Neutrophil (primary cell): ENCODE data around the gene RALGDS.

Experiments
- H3K27ac ChIP-seq: fragments of 200-600 bp; sonication (generic); 2 replicates; pipeline ENCODE4 v1.5.1; 2016; ENCODE audit warnings: mild to moderate bottlenecking, moderate library complexity
- H3K27me3 ChIP-seq: fragments of 200-600 bp; sonication (generic); 2 replicates; pipeline ENCODE4 v1.6.0; 2016; ENCODE audit warnings: mild to moderate bottlenecking
- H3K36me3 ChIP-seq: fragments of 200-600 bp; sonication (generic); 2 replicates; pipeline ENCODE4 v1.5.1; 2017
- H3K4me1 ChIP-seq, 2 experiments: fragments of 200-600 bp in 1 of 2; sonication (generic) in 1 of 2; 1 replicate in 1 of 2; 2 replicates in 1 of 2; pipeline versions ENCODE4 v1.5.1 to v1.6.1; 2013 to 2016; ENCODE audit warnings: low read depth in 1 of 2, low read length in 1 of 2, mild to moderate bottlenecking in 1 of 2, moderate library complexity in 1 of 2; ENCODE audit not compliant: control insufficient read depth in 1 of 2, insufficient read depth in 1 of 2
- H3K4me3 ChIP-seq, 2 experiments: fragments of 200-600 bp in 1 of 2; sonication (generic) in 1 of 2; 1 replicate in 1 of 2; 2 replicates in 1 of 2; pipeline ENCODE4 v1.5.1; 2013 to 2016; ENCODE audit warnings: low read depth in 1 of 2, low read length in 1 of 2, mild to moderate bottlenecking in 1 of 2, moderate library complexity in 1 of 2
- H3K9me3 ChIP-seq: fragments of 200-600 bp; sonication (generic); 2 replicates; pipeline ENCODE4 v1.5.1; 2016
- CTCF ChIP-seq: fragments of 200-600 bp; sonication (generic); IDR thresholded peaks from 2 replicates; pipeline ENCODE4 v1.5.1; 2016; ENCODE audit warnings: antibody characterized with exemption

RALGDS gene

GRCh38 chr9:133144904-133145851, 24.1 kb upstream of the RALGDS start:
- Histone ChIP-seq H3K36me3 (no peaks in the 10 kb centered on the region), H3K4me3 (no peak overlapping the region), H3K27ac (no peak overlapping the region), H3K9me3 (no peaks in the 10 kb centered on the region), H3K27me3 (peaks cover 42% of the 10 kb centered on the region), H3K4me1 (peaks cover 23 to 33% of the 10 kb centered on the region in 2 experiments)
- no peak for TF ChIP-seq CTCF

GRCh38 chr9:133144142-133144903, 23.3 kb upstream of the RALGDS start:
- peak overlapping the region; percentile 38 for H3K27ac ChIP-seq
- peaks cover 19 to 29% of the 10 kb centered on the region in 2 experiments for H3K4me1 ChIP-seq
- peak overlapping the region; percentile 50 to 63 for H3K4me3 ChIP-seq
- no peaks in the 10 kb centered on the region for H3K9me3 ChIP-seq
- peak; percentile 96 for TF ChIP-seq CTCF
- H3K36me3 ChIP-seq, result no peaks in the 10 kb centered on the region
- peaks cover 33% of the 10 kb centered on the region for H3K27me3 ChIP-seq

- Histone ChIP-seq H3K27ac (no peak overlapping the region), H3K4me3 (peak overlapping the region; percentile 50 to 63), H3K4me1 (peaks cover 17 to 27% of the 10 kb centered on the region in 2 experiments)
Observed at GRCh38 chr9:133143639-133144141, 22.6 kb upstream of the RALGDS start.

GRCh38 chr9:133142684-133143622, 21.9 kb upstream of the RALGDS start:
- peaks cover 10 to 19% of the 10 kb centered on the region in 2 experiments for H3K4me1 ChIP-seq
- peaks cover 23% of the 10 kb centered on the region for H3K27me3 ChIP-seq
- H3K36me3 ChIP-seq, result no peaks in the 10 kb centered on the region
- no peak overlapping the region for H3K27ac ChIP-seq
- no peak overlapping the region for H3K4me3 ChIP-seq
- no peak for TF ChIP-seq CTCF
- H3K9me3 ChIP-seq, result no peaks in the 10 kb centered on the region

More at GRCh38 chr9:133143639-133144141, 22.6 kb upstream of the RALGDS start:
- no peaks in the 10 kb centered on the region for H3K36me3 ChIP-seq
- no peak for TF ChIP-seq CTCF
- H3K27me3 ChIP-seq, result peaks cover 31% of the 10 kb centered on the region
- no peaks in the 10 kb centered on the region for H3K9me3 ChIP-seq
